ENCODE results near the gene EGFR.

EGFR gene

GRCh38 chr7:55101359-55101758 lies 82.5 kb downstream of the EGFR start:
- DNase-seq (ENCODE audit: low read depth in 2 of 2) = no peak

- no peak for DNase-seq (ENCODE audit: low read depth in 2 of 2)
Measured at GRCh38 chr7:55104123-55104522, 85.3 kb downstream of the EGFR start.

GRCh38 chr7:55104712-55105433 lies 86.1 kb downstream of the EGFR start:
- no peak for DNase-seq (ENCODE audit: low read depth in 2 of 2)

- no peak for DNase-seq (ENCODE audit: low read depth in 2 of 2)
Measured at GRCh38 chr7:55105952-55106351, 87.1 kb downstream of the EGFR start.

- DNase-seq (ENCODE audit: low read depth in 2 of 2) = no peak
Measured at GRCh38 chr7:55107946-55108345, 89.1 kb downstream of the EGFR start.

GRCh38 chr7:55108401-55108800 lies 89.6 kb downstream of the EGFR start:
- no peak for DNase-seq (ENCODE audit: low read depth in 2 of 2)

GRCh38 chr7:55108818-55109217 lies 90.0 kb downstream of the EGFR start:
- DNase-seq (ENCODE audit: low read depth in 2 of 2) = no peak

GRCh38 chr7:55109404-55110167 lies 90.8 kb downstream of the EGFR start:
- no peak for DNase-seq (ENCODE audit: low read depth in 2 of 2)

GRCh38 chr7:55110282-55110992 lies 91.6 kb downstream of the EGFR start:
- DNase-seq (ENCODE audit: low read depth in 2 of 2) = no peak

GRCh38 chr7:55110993-55111361 lies 92.2 kb downstream of the EGFR start:
- DNase-seq (ENCODE audit: low read depth in 2 of 2) = no peak

- no peak for DNase-seq (ENCODE audit: low read depth in 2 of 2)
Measured at GRCh38 chr7:55112056-55112455, 93.2 kb downstream of the EGFR start.

GRCh38 chr7:55113760-55114540 lies 95.1 kb downstream of the EGFR start:
- DNase-seq (ENCODE audit: low read depth in 2 of 2) = no peak

- DNase-seq (ENCODE audit: low read depth in 2 of 2) = no peak
Measured at GRCh38 chr7:55117286-55117685, 98.5 kb downstream of the EGFR start.

- no peak for DNase-seq (ENCODE audit: low read depth in 2 of 2)
Measured at GRCh38 chr7:55118426-55118825, 99.6 kb downstream of the EGFR start.

- no peak for DNase-seq (ENCODE audit: low read depth in 2 of 2)
Measured at GRCh38 chr7:55119571-55119970, 100.8 kb downstream of the EGFR start.

GRCh38 chr7:55120074-55120473 lies 101.3 kb downstream of the EGFR start:
- no peak for DNase-seq (ENCODE audit: low read depth in 2 of 2)

- no peak for DNase-seq (ENCODE audit: low read depth in 2 of 2)
Measured at GRCh38 chr7:55120501-55121198, 101.8 kb downstream of the EGFR start.

- no peak for DNase-seq (ENCODE audit: low read depth in 2 of 2)
Measured at GRCh38 chr7:55121249-55121648, 102.4 kb downstream of the EGFR start.

- DNase-seq (ENCODE audit: low read depth in 2 of 2) = no peak
Measured at GRCh38 chr7:55122263-55122662, 103.4 kb downstream of the EGFR start.

GRCh38 chr7:55124989-55125875 lies 106.4 kb downstream of the EGFR start:
- DNase-seq (ENCODE audit: low read depth in 2 of 2) = no peak

Measured in stimulated activated CD4-positive, alpha-beta T cell treated with anti-CD3 and anti-CD28 coated beads, Interleukin-4, amount 100 ng/mL, for 48 hours (primary cell).